Prostate gland (tissue), 2 donors: ENCODE results near the gene SPG21. TPM values are rescaled to one million over a fixed set of nuclear protein-coding genes. Genes with fewer than 3 reads are reported as not detected.

ENCODE experiments used
- DNase-seq: peaks from one replicate; pipeline ENCODE4 v3.0.0-alpha.2; 2019; ENCODE audit warnings: low spot score
- H3K27ac ChIP-seq, 2 donors: fragments of 200-600 bp; sonication (generic); 2 replicates each; pipeline ENCODE4 v1.5.1; 2017 to 2019
- H3K27me3 ChIP-seq: fragments of 200-600 bp; sonication (generic); replicated peaks from 2 replicates; pipeline ENCODE4 v1.5.1; 2019; ENCODE audit not compliant: insufficient read depth
- H3K36me3 ChIP-seq, 2 donors: fragments of 200-600 bp; sonication (generic); 1 replicate in 1 of 2; 2 replicates in 1 of 2; pipeline versions ENCODE4 v1.5.1 to v1.8.1; 2017 to 2019
- H3K4me1 ChIP-seq: fragments of 200-600 bp; sonication (generic); replicated peaks from 2 replicates; pipeline ENCODE4 v1.5.1; 2019
- H3K4me3 ChIP-seq, 2 donors: fragments of 200-600 bp; sonication (generic); 2 replicates each; pipeline ENCODE4 v1.5.1; 2017 to 2019
- H3K9me3 ChIP-seq: fragments of 200-600 bp; sonication (generic); 2 replicates; pipeline ENCODE4 v1.5.1; 2017
- CTCF ChIP-seq, 4 experiments: fragments of 200-600 bp in 2 of 4; fragments of 450-650 bp in 2 of 4; sonication (generic) in 2 of 4; IDR thresholded peaks; 1 replicate in 3 of 4; 2 replicates in 1 of 4; pipeline ENCODE4 v1.5.1; 2016 to 2019; ENCODE audit warnings: antibody characterized with exemption in 4 of 4, mild to moderate bottlenecking in 2 of 4, moderate library complexity in 2 of 4
- POLR2A ChIP-seq: fragments of 450-650 bp; IDR thresholded peaks from one replicate; pipeline ENCODE4 v1.6.1; 2016; ENCODE audit warnings: antibody characterized with exemption, mild to moderate bottlenecking
- POLR2AphosphoS5 ChIP-seq: sonication (generic); formaldehyde crosslinking; IDR thresholded peaks from one replicate; pipeline ENCODE4 v1.6.1; 2017; ENCODE audit warnings: antibody characterized with exemption
- WGBS: methylation state at CpG from one replicate; pipeline ENCODE4 v1.1.5; 2018; 5-methylcytosine and 5-hydroxymethylcytosine counted together
- intact Hi-C: fragments of 100-400 bp; cut with DNase I; formaldehyde crosslinking; loops from one replicate; pipeline ENCODE4 v1.14.2; 2022
- total RNA-seq, 2 donors: library from RNA; depleted of rRNA; stranded (reverse); fragments of >200 nt; gene quantifications; one replicate each; pipeline ENCODE4 v1.1.0, GENCODE V29; 2016

Gene SPG21
- total RNA-seq, 2 donors from 2014 or later = 95.8 to 98.8 TPM

GRCh38 chr15:64959128-64959527 lies 30.6 kb downstream of the SPG21 start:
- no peak for TF ChIP-seq POLR2A
- TF ChIP-seq CTCF (IDR thresholded peaks at IDR 0.05) = no peak
- TF ChIP-seq POLR2AphosphoS5 = no peak
- no peaks in the 10 kb centered on the region for H3K27me3 ChIP-seq
- H3K4me1 ChIP-seq = no peaks in the 10 kb centered on the region
- 97% methylated on average over 9 of the region's 9 CpGs for WGBS
- no peak overlapping the region for H3K27ac ChIP-seq
- peaks cover 3 to 16% of the 10 kb centered on the region in 2 donors for H3K36me3 ChIP-seq
- H3K9me3 ChIP-seq = no peaks in the 10 kb centered on the region
- intact Hi-C loops = no loop called here
- no peak for DNase-seq
- H3K4me3 ChIP-seq = no peak overlapping the region

- H3K27ac ChIP-seq = no peak overlapping the region
- H3K4me1 ChIP-seq = no peaks in the 10 kb centered on the region
- intact Hi-C loops = no loop called here
- no peaks in the 10 kb centered on the region for H3K9me3 ChIP-seq
- TF ChIP-seq CTCF (IDR thresholded peaks at IDR 0.05) = no peak
- no peak for TF ChIP-seq POLR2A
- no peak for TF ChIP-seq POLR2AphosphoS5
- no peaks in the 10 kb centered on the region for H3K27me3 ChIP-seq
- peaks cover 0 to under 1% of the 10 kb centered on the region in 2 donors for H3K36me3 ChIP-seq
- WGBS = 84% methylated on average over 2 of the region's 3 CpGs
- H3K4me3 ChIP-seq = no peak overlapping the region
- DNase-seq = no peak
Measured at GRCh38 chr15:64954395-64954794, 35.3 kb downstream of the SPG21 start.

GRCh38 chr15:64951777-64952418 lies 37.8 kb downstream of the SPG21 start:
- Histone ChIP-seq H3K27ac (no peak overlapping the region), H3K27me3 (no peaks in the 10 kb centered on the region), H3K4me3 (no peak overlapping the region), H3K9me3 (no peaks in the 10 kb centered on the region), H3K36me3 (no peaks in the 10 kb centered on the region), H3K4me1 (no peaks in the 10 kb centered on the region)
- no peak for TF ChIP-seq POLR2AphosphoS5
- TF ChIP-seq POLR2A = no peak
- no peak for TF ChIP-seq CTCF (IDR thresholded peaks at IDR 0.05)
- intact Hi-C loops = no loop called here
- no peak for DNase-seq
- WGBS = 96% methylated on average over 2 of the region's 2 CpGs

- no peak overlapping the region for H3K4me3 ChIP-seq
- WGBS = 42% methylated on average over 6 of the region's 6 CpGs
- H3K27me3 ChIP-seq = no peaks in the 10 kb centered on the region
- intact Hi-C loops = no loop called here
- TF ChIP-seq POLR2A (no peak), CTCF (IDR thresholded peaks at IDR 0.05) (no peak), POLR2AphosphoS5 (no peak)
- no peaks in the 10 kb centered on the region for H3K9me3 ChIP-seq
- no peaks in the 10 kb centered on the region for H3K4me1 ChIP-seq
- H3K36me3 ChIP-seq = no peaks in the 10 kb centered on the region
- DNase-seq = no peak
- H3K27ac ChIP-seq = no peak overlapping the region
Measured at GRCh38 chr15:64950888-64951287, 38.8 kb downstream of the SPG21 start.
